WTC11 (cell line): Measurements from ENCODE around the gene SHISA9. TPM values are rescaled to one million over a fixed set of nuclear protein-coding genes. Genes with fewer than 3 reads are reported as not detected.

Source experiments
- ATAC-seq: fragments of 200-7000 bp; cut with Tn5 transposase; 2 replicates; pipeline ENCODE4 v1.10.0; 2021; ENCODE audit warnings: mild to moderate bottlenecking, moderate library complexity
- CTCF ChIA-PET: fragments of 300-600 bp; sonication (Branson Sonifier 250); formaldehyde crosslinking; loops from one replicate; lab custom pipeline; 2021; ENCODE audit warnings: antibody characterized with exemption; lab: Charles Lee
- POLR2A ChIA-PET: fragments of 350-600 bp; sonication (Branson Sonifier 250); formaldehyde crosslinking; loops from one replicate; lab custom pipeline; 2021; ENCODE audit warnings: antibody characterized with exemption; lab: Charles Lee
- DNase-seq: peaks from one replicate; pipeline ENCODE4 v3.0.0; 2021; ENCODE audit warnings: low spot score
- H3K27ac Mint-ChIP-seq: 2 replicates; pipeline ENCODE4 v1.8.0; 2021; ENCODE audit warnings: mixed read lengths
- H3K27me3 Mint-ChIP-seq: 2 replicates; pipeline ENCODE4 v1.8.0; 2021; ENCODE audit warnings: low read depth, mild to moderate bottlenecking, moderate library complexity, mixed read lengths
- H3K36me3 Mint-ChIP-seq: 2 replicates; pipeline ENCODE4 v1.8.0; 2021; ENCODE audit warnings: mixed read lengths
- H3K4me1 Mint-ChIP-seq: 2 replicates; pipeline ENCODE4 v1.8.0; 2022; ENCODE audit warnings: mixed read lengths
- H3K4me3 Mint-ChIP-seq: 2 replicates; pipeline ENCODE4 v1.8.0; 2021; ENCODE audit warnings: mild to moderate bottlenecking, moderate library complexity, mixed read lengths
- H3K9me3 Mint-ChIP-seq: 2 replicates; pipeline ENCODE4 v1.8.0; 2021; ENCODE audit warnings: mixed read lengths
- AFF4 ChIP-seq: sonication (generic); formaldehyde crosslinking; IDR thresholded peaks from 2 replicates; pipeline ENCODE4 v1.8.1; 2023; ENCODE audit warnings: mild to moderate bottlenecking, missing genetic modification reagents, borderline replicate concordance
- ARID4B ChIP-seq: sonication (generic); formaldehyde crosslinking; IDR thresholded peaks from 2 replicates; pipeline ENCODE4 v1.8.0; 2023; ENCODE audit warnings: missing genetic modification reagents, mild to moderate bottlenecking, borderline replicate concordance
- ATF2 ChIP-seq: sonication (generic); formaldehyde crosslinking; IDR thresholded peaks from 2 replicates; pipeline ENCODE4 v1.8.1; 2022; ENCODE audit warnings: low read depth, missing genetic modification reagents, borderline replicate concordance
- ATF6 ChIP-seq: sonication (generic); formaldehyde crosslinking; IDR thresholded peaks from 2 replicates; pipeline ENCODE4 v1.8.1; 2023; ENCODE audit warnings: mild to moderate bottlenecking, missing genetic modification reagents
- EMX1 ChIP-seq: fragments of 250-450 bp; sonication (Bioruptor Pico); IDR thresholded peaks from 2 replicates; pipeline ENCODE4 v1.8.0; 2021; ENCODE audit warnings: mild to moderate bottlenecking
- FOXP1 ChIP-seq: sonication (generic); formaldehyde crosslinking; IDR thresholded peaks from 2 replicates; pipeline ENCODE4 v1.8.0; 2022; ENCODE audit warnings: missing genetic modification reagents, mild to moderate bottlenecking, moderate library complexity, borderline replicate concordance
- GRHL2 ChIP-seq: fragments of 250-450 bp; sonication (Bioruptor Pico); IDR thresholded peaks from 2 replicates; pipeline ENCODE4 v1.8.0; 2022; ENCODE audit warnings: mild to moderate bottlenecking, moderate library complexity; ENCODE audit not compliant: insufficient replicate concordance, severe bottlenecking
- GTF2I ChIP-seq: fragments of 250-450 bp; sonication (Bioruptor Pico); conservative IDR thresholded peaks from 2 replicates; pipeline ENCODE4 v1.4.0; 2021; ENCODE audit warnings: mild to moderate bottlenecking
- IRF2 ChIP-seq: sonication (generic); formaldehyde crosslinking; IDR thresholded peaks from 2 replicates; pipeline ENCODE4 v1.8.0; 2022; ENCODE audit warnings: low read depth, missing genetic modification reagents, borderline replicate concordance
- KAT7 ChIP-seq: sonication (generic); formaldehyde crosslinking; IDR thresholded peaks from 2 replicates; pipeline ENCODE4 v1.8.1; 2023; ENCODE audit warnings: missing genetic modification reagents, mild to moderate bottlenecking, borderline replicate concordance
- RELA ChIP-seq: sonication (generic); formaldehyde crosslinking; IDR thresholded peaks from 2 replicates; pipeline ENCODE4 v1.8.1; 2022; ENCODE audit warnings: missing genetic modification reagents, mild to moderate bottlenecking, borderline replicate concordance
- TEAD1 ChIP-seq: sonication (generic); formaldehyde crosslinking; IDR thresholded peaks from 2 replicates; pipeline ENCODE4 v1.8.0; 2022; ENCODE audit warnings: mild to moderate bottlenecking, missing genetic modification reagents
- ZNF121 ChIP-seq: sonication (generic); formaldehyde crosslinking; IDR thresholded peaks from 2 replicates; pipeline ENCODE4 v1.8.0; 2023; ENCODE audit warnings: missing genetic modification reagents
- ZNF532 ChIP-seq: fragments of 250-450 bp; sonication (Bioruptor Pico); IDR thresholded peaks from 2 replicates; pipeline ENCODE4 v1.9.0; 2021; ENCODE audit warnings: mild to moderate bottlenecking, borderline replicate concordance
- total RNA-seq: library from RNA; stranded (reverse); gene quantifications from 3 replicates; pipeline ENCODE4 v1.2.3, GENCODE V29; 2021
- TF ChIP-seq, protein P1 (sequence below): sonication (generic); formaldehyde crosslinking; IDR thresholded peaks from 2 replicates; pipeline ENCODE4 v1.8.0; 2022; ENCODE audit warnings: mild to moderate bottlenecking, missing genetic modification reagents
- TF ChIP-seq, protein P2 (sequence below): sonication (generic); formaldehyde crosslinking; IDR thresholded peaks from 2 replicates; pipeline ENCODE4 v1.8.1; 2023; ENCODE audit warnings: mild to moderate bottlenecking, moderate library complexity, missing genetic modification reagents

SHISA9 gene
- total RNA-seq, 1 experiment from 2014 or later, result 37.5 TPM

DNA sequence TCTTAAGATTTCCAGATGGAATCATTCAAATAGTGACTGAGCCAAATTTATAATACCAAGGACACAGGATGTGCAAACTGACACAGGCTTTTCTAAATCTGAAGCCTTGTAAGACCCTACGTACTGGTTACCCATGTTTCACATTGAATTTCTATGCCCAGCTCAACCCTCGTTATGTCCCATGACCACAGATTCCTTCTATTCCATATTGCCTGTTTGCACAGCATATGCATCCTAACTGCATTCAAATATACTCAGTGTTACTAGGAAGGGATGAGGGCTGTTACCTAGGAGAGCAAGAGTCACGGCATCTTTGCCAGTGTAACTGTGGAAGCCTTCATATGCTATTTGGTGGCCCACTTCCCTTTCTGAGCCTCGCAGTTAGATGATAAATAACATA, 305.2 kb downstream of the SHISA9 start:
- ChIA-PET POLR2A (interaction anchor here (0.5 kb wide), 1 partner anchor 34 kb away, joined by 3 read pairs; no protein-coding TSS in a partner anchor), CTCF (no interaction called here)
- Mint-ChIP-seq H3K4me1 (peaks cover 11% of the 10 kb centered on the region), H3K4me3 (no peak overlapping the region), H3K9me3 (no peaks in the 10 kb centered on the region), H3K27me3 (no peaks in the 10 kb centered on the region), H3K27ac (no peak overlapping the region), H3K36me3 (peaks cover 4% of the 10 kb centered on the region)
- ATAC-seq, result no peak
- DNase-seq, result no peak
- TF ChIP-seq ATF2 (CRISPR knock-in tag), result no peak
- no peak for TF ChIP-seq ATF6 (CRISPR knock-in tag)
- TF ChIP-seq ARID4B (CRISPR knock-in tag), result no peak
- no peak for TF ChIP-seq GTF2I (CRISPR knock-in tag)
- TF ChIP-seq IRF2, result no peak
- TF ChIP-seq FOXP1 (CRISPR knock-in tag), result no peak
- TF ChIP-seq AFF4 (CRISPR knock-in tag), result no peak
- no peak for TF ChIP-seq GRHL2 (CRISPR knock-in tag)
- no peak for TF ChIP-seq RELA (CRISPR knock-in tag)
- TF ChIP-seq ZNF532 (CRISPR knock-in tag), result no peak
- TF ChIP-seq, protein P1, sequence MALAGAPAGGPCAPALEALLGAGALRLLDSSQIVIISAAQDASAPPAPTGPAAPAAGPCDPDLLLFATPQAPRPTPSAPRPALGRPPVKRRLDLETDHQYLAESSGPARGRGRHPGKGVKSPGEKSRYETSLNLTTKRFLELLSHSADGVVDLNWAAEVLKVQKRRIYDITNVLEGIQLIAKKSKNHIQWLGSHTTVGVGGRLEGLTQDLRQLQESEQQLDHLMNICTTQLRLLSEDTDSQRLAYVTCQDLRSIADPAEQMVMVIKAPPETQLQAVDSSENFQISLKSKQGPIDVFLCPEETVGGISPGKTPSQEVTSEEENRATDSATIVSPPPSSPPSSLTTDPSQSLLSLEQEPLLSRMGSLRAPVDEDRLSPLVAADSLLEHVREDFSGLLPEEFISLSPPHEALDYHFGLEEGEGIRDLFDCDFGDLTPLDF (CRISPR knock-in tag), result no peak
- TF ChIP-seq KAT7 (CRISPR knock-in tag), result no peak
- TF ChIP-seq, protein P2, sequence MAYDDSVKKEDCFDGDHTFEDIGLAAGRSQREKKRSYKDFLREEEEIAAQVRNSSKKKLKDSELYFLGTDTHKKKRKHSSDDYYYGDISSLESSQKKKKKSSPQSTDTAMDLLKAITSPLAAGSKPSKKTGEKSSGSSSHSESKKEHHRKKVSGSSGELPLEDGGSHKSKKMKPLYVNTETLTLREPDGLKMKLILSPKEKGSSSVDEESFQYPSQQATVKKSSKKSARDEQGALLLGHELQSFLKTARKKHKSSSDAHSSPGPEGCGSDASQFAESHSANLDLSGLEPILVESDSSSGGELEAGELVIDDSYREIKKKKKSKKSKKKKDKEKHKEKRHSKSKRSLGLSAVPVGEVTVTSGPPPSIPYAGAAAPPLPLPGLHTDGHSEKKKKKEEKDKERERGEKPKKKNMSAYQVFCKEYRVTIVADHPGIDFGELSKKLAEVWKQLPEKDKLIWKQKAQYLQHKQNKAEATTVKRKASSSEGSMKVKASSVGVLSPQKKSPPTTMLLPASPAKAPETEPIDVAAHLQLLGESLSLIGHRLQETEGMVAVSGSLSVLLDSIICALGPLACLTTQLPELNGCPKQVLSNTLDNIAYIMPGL (CRISPR knock-in tag), result no peak
- TF ChIP-seq TEAD1, result no peak
- TF ChIP-seq EMX1, result no peak
- TF ChIP-seq ZNF121 (CRISPR knock-in tag), result no peak
